GM10266 (cell line): Measurements from ENCODE around the gene SRRM3.

Source experiments
- DNase-seq: peaks from one replicate; pipeline ENCODE4 v3.0.0; 2012; ENCODE audit errors: extremely low spot score
- TF ChIP-seq, protein P1 (sequence below): IDR thresholded peaks from 2 replicates; pipeline ENCODE4 v1.5.1; 2012; ENCODE audit warnings: mild to moderate bottlenecking, low read depth; ENCODE audit not compliant: control insufficient read depth, insufficient read depth; ENCODE audit errors: missing control alignments

The SRRM3 gene

DNA sequence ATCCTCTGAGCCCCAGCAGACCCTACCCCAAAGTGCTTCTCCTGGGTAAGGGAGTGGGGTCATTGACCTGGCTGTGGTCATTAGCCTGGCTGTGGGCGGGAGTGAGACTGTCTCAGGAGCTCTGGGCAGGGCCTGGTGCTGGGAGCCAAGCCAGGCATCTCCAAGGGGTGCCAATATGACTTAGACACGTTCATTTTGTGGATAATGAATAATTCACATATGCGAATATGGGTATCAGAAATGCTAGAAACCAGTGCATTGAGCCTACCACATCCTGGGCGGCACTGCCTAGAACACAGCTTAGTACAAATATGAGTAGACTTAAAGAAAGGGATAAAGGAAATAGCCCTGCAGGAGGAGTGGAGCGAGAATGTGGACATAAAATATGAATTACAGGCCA is 14.4 kb upstream of the SRRM3 start:
- DNase-seq, result no peak
- TF ChIP-seq, protein P1, sequence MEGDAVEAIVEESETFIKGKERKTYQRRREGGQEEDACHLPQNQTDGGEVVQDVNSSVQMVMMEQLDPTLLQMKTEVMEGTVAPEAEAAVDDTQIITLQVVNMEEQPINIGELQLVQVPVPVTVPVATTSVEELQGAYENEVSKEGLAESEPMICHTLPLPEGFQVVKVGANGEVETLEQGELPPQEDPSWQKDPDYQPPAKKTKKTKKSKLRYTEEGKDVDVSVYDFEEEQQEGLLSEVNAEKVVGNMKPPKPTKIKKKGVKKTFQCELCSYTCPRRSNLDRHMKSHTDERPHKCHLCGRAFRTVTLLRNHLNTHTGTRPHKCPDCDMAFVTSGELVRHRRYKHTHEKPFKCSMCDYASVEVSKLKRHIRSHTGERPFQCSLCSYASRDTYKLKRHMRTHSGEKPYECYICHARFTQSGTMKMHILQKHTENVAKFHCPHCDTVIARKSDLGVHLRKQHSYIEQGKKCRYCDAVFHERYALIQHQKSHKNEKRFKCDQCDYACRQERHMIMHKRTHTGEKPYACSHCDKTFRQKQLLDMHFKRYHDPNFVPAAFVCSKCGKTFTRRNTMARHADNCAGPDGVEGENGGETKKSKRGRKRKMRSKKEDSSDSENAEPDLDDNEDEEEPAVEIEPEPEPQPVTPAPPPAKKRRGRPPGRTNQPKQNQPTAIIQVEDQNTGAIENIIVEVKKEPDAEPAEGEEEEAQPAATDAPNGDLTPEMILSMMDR, result no peak

DNA sequence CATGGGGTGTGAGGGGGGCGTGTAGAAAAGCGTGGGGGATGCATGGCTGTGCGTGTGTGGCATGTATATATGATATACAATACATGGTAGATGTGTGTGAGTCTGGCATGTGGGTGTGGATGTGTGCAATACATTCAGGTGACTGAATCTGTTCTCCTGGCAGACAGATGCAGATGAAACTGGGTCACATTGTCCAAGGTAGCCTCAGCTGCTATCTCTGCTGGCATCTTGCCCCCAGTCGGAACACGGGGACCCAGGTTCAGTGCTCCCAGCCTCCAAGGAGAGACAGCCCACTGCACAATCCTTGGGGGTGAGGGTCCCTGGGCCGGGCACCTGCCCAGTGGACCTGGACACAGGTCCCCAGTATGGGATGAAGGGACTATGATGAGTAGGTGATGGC is 12.4 kb upstream of the SRRM3 start:
- TF ChIP-seq, protein P1, result no peak
- DNase-seq, result no peak

DNA sequence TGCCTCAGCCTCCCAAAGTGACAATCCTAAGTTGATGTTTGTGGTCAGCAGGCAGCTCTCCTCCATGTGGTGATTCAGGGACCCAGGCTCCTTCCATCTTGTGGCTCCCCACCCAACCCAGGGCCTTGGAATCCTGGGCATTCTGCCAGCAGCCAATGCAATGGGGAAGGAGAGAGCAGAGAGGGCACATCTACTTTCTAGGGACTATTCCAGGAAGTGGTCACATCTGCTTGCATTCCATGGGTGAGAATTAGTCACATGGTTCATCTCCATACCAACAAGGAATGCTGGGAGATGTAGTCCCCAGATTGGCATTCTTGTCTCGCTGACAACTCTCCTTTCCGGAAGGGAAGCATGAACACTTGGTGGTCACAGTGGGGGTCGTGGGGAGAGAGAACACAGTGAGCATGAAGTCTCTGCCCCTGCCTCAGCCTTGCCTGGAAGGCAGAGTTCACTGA is 9.9 kb upstream of the SRRM3 start:
- TF ChIP-seq, protein P1, result no peak
- no peak for DNase-seq

DNA sequence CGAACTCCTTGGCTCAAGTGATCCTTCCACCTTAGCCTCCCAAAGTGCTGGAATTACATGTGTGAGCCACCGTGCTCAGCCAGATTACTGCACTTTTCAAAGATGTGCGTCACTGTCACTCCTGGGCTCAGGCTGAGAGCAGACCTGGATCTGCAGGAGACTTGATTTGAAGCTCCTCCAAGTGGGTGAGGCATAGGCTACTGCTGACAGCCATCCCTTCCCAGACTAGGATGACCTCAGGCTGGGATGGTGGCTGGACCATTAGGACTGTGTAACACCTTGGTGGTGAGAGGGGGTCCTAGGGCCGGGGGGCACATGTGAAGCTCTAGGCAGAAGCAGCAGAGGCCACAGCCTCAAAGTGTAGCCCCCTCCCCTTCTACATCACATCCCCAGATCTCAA is 8.2 kb upstream of the SRRM3 start:
- TF ChIP-seq, protein P1, result no peak
- DNase-seq, result no peak

DNA sequence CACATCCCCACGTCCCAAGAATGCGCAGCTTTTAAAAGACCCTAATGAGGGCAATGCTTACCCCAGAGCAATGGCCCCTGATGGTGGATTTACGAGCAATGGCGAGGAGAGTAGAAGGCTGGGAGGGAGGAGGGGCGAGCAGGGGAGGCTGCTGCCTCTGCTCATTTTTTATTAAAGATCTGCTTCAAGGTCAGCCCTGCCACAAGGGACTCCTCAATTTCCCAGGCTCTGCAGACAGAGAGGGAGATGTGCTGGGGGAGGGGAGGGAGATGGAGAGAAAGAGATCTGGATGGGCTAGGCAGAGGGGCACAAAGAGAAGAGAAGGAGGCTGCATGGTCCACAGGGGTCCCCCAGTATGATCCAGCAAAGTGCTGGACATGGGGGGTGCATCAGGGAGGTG is 7.8 kb upstream of the SRRM3 start:
- TF ChIP-seq, protein P1, result no peak

DNA sequence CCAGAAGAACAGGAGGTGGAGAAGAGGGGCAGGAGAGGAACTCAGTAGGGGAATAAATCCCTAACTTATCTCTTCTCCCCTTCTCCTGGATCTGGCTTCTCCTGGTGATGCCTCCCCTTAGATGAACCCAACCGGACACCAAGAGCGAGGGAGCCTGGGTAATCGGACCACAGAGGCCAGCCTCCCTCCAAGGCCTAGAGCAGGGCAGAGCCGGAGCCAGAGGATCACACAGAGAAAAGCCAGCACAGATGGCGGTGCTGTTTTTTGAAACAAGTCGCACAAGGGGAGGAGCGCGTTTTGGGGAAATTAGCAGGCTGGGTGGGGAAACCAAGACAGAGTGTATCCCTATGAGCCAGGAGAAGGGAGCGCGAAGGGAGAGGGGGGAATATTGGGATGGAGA is 4.9 kb upstream of the SRRM3 start:
- TF ChIP-seq, protein P1, result no peak
- DNase-seq, result no peak

More for the DNA sequence above, 7.8 kb upstream of the SRRM3 start:
- DNase-seq, result no peak

DNA sequence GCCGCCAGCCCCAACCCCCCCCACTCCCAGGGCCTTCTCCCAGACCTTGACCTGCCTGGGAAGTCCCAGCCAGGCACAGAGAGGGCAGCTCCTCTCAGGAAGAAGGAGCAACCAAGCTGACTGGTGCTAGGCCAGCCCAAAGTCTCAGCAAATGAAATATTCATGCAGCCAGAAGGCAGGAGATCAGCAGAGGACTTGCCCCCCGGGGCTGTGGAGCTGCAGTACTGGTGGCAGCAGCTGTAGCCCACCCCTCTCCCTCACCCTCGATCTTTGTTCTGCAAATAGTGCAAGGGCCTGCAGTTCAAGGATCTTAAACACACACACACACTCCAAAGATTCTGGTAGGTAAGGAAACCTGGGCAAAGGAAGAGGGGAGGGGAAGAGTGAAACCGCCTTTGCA is 3.5 kb upstream of the SRRM3 start:
- DNase-seq, result no peak
- TF ChIP-seq, protein P1, result no peak
